Femur (tissue), 1 donor: ENCODE results near the gene RPL13.

Source experiments
- DNase-seq: peaks from one replicate; pipeline ENCODE4 v3.0.0-alpha.2; 2017

Gene RPL13

GRCh38 chr16:89560378-89561141 is at the start of gene RPL13:
Gene RPL13 (plus strand): TSS chr16:89560682. CDS start chr16:89560960, 278 bp downstream.
- peak; percentile 97 for DNase-seq

GRCh38 chr16:89511374-89511773 is 49.1 kb upstream of the RPL13 start:
- DNase-seq = no peak

- no peak for DNase-seq
Observed at GRCh38 chr16:89512453-89512852, 48.0 kb upstream of the RPL13 start.

GRCh38 chr16:89517128-89517527 is 43.4 kb upstream of the RPL13 start:
- no peak for DNase-seq

- DNase-seq = no peak
Observed at GRCh38 chr16:89519881-89520280, 40.6 kb upstream of the RPL13 start.

GRCh38 chr16:89522287-89522686 is 38.2 kb upstream of the RPL13 start:
- DNase-seq = no peak

- DNase-seq = no peak
Observed at GRCh38 chr16:89523680-89524344, 36.7 kb upstream of the RPL13 start.

- DNase-seq = no peak
Observed at GRCh38 chr16:89525146-89525913, 35.2 kb upstream of the RPL13 start.

- DNase-seq = no peak
Observed at GRCh38 chr16:89529097-89529496, 31.4 kb upstream of the RPL13 start.

GRCh38 chr16:89530401-89531381 is 29.8 kb upstream of the RPL13 start:
- no peak for DNase-seq

- DNase-seq = no peak
Observed at GRCh38 chr16:89531821-89532526, 28.5 kb upstream of the RPL13 start.

- DNase-seq = peak; percentile 53
Observed at GRCh38 chr16:89534252-89534756, 26.2 kb upstream of the RPL13 start.

GRCh38 chr16:89536371-89536770 is 24.1 kb upstream of the RPL13 start:
- DNase-seq = no peak

GRCh38 chr16:89536886-89537548 is 23.5 kb upstream of the RPL13 start:
- DNase-seq = no peak

- DNase-seq = no peak
Observed at GRCh38 chr16:89537549-89537925, 22.9 kb upstream of the RPL13 start.

- DNase-seq = no peak
Observed at GRCh38 chr16:89538286-89538685, 22.2 kb upstream of the RPL13 start.

- no peak for DNase-seq
Observed at GRCh38 chr16:89540557-89540956, 19.9 kb upstream of the RPL13 start.

- no peak for DNase-seq
Observed at GRCh38 chr16:89541792-89542191, 18.7 kb upstream of the RPL13 start.

GRCh38 chr16:89544113-89544512 is 16.4 kb upstream of the RPL13 start:
- DNase-seq = no peak

- no peak for DNase-seq
Observed at GRCh38 chr16:89544713-89545043, 15.8 kb upstream of the RPL13 start.
